ENCODE results near the gene CDK16.

Gene CDK16

DNA sequence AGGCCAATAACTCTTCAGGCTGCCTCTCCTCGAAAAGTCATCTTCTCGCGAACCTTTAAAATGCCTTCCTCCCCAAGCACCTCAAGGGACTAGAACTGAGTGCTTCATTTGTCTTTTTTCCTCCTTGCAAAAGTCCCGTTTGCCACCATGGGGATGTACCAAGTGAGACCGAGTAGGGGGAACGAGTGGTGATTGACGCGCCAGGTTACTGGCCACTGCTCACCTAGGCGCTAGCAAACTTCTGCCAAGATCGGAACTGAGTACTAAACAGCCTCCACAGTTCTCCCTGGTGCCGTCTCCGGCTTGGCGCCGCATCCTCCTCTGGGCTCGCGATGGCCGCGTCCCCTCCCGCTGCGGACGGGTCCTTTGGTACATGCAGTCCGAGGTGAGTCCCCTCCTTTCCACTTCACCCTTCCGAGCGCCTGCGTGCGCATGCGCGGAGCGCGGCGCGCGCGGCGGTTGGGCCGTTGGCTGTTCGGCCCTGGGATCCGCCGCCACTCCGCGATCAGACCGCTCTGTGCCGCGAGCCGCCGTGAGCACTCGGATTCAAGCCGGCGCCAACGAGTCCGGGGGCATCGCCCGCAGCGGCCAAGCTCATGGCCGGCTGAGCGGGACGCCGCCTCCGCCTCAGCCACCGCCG is at the start of gene CDK16:
Gene CDK16, plus strand, starts transcription at position 402 of the 640 bp plus-strand sequence. CDS start 4,877 bp downstream, outside the sequence.
- no peak for FAIRE-seq

DNA sequence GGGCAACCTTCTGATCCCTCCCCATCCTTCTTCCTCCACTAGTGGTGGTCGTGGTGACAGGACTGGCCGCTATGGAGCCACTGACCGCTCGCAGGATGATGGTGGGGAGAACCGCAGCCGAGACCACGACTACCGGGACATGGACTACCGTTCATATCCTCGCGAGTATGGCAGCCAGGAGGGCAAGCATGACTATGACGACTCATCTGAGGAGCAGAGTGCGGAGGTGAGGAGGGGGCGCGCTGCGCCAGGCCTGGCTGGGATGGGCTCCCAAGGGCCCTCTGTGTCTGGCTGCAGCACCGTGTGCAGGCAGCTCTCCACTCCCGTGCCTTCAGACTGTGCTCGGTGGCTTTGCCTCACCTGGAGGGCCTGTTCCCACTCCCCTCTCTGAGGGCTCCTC is 49.2 kb upstream of the CDK16 start:
- no peak for FAIRE-seq

GRCh38 chrX:47169726-47170515 is 48.6 kb upstream of the CDK16 start:
- no peak for FAIRE-seq

GRCh38 chrX:47170861-47171692 is 47.4 kb upstream of the CDK16 start:
- no peak for FAIRE-seq

DNA sequence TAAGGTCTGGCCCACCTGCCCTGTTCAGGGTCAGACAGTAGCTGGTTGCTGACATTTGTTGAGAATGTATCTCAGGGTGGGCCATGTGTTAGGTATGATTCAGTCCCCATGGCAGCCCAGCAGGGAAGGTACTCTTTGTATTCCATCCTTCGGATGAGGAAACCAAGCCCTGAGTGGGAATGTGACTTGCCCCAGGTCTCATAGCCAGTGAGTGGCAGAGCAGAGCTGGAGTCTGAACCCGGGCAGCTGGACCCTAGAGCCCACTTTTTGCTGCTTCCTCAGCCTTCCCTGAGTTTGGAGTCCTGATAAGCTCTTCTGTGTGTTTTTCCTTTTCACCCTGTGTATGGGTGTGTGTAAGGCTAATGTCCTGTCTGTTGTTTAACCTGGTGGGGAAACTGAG is 46.5 kb upstream of the CDK16 start:
- no peak for FAIRE-seq

DNA sequence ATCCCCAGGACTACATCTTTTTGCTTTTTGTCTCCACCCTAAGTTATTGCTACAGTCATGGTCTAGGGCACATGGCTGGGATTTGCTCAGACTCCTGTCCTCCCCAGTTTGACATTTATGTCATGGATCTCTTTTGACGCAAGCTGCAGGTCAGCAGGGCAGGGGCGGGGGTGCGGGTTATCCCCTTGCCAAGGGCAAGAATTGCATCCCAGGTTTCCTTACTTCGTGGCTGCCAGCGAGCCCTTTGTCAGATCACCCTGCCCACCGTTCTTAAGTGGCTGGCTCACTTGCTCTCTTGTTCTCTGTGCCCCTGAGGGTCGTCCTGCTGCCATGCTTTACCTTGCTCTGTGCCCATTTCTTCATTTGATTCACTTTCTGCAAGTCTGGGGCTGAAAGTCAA is 45.9 kb upstream of the CDK16 start:
- FAIRE-seq: no peak

- FAIRE-seq: no peak
These were observed 45.3 kb upstream of the CDK16 start for GRCh38 chrX:47172971-47173792.

GRCh38 chrX:47174376-47174775 is 44.1 kb upstream of the CDK16 start:
- FAIRE-seq: no peak

- FAIRE-seq: no peak
These were observed 43.5 kb upstream of the CDK16 start for GRCh38 chrX:47174846-47175587.

DNA sequence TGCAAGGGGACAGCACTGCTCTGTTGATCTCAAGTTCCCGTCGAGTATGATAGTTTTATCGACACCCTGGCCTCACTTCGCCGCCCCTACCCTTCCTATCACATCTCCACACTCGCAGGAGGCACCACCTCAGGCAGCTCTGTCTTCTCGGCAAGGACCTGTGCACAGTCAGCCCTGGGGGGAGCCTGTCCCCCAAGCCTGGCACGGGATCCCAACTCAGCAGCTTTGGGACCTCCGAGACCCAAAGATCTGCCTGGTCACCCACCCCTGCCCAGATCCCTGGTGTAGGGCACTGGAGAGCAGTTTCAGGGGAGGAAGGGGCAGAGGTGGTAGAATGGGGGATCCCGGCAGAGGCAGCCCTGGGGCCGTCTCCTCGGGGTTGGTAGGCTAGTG is 42.9 kb upstream of the CDK16 start:
- FAIRE-seq: no peak

DNA sequence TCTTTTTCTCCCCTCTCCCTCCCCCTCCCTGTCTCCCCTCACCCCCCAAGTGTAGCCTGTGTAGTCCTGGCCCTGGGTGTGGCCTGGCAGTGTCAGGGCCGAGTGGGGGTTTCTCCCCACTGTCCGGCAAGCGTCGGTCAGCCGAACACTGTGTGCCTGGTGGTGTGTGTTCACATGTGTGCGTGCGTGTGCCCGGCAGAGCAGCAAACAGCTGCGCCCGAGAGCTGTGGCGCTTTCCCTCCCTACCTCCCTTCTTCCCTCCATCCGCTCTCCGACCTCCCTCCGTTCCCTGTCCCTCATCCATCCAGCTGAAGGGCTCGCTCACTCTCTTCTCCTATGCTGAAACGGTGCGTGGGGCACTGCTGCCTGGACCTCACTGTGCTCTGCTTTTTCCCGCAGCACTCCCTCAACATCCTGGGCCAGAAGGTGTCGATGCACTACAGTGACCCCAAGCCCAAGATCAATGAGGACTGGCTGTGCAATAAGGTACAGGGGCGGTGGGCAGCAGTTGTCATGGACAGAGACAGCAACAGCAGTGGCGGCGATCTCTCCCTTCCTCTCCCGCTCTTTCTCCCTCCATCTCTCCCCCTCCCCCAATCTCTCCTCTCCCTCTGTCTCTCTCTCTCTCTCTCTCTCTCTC is 42.3 kb upstream of the CDK16 start:
- FAIRE-seq: no peak

DNA sequence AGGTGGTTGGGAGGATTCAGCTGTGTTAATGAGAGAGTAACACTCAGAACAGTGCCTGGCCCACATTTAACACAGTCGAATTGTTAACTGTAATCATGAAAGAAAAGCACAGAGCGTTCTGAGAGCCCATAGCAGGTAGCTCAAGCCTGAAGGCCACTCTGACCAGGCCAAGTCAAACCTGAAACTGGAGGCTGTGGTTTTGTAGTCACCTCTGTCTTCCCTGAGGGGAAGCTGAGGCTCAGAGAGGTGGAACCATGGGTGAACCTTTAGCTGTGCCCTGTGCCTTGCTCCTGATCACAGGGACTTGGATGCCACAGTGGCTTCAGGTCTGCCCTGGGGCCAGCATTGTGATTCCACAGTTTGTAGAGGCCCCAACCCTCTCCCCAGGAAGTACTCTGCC is 41.4 kb upstream of the CDK16 start:
- no peak for FAIRE-seq

- FAIRE-seq: no peak
These were observed 40.1 kb upstream of the CDK16 start for GRCh38 chrX:47178337-47178736.

DNA sequence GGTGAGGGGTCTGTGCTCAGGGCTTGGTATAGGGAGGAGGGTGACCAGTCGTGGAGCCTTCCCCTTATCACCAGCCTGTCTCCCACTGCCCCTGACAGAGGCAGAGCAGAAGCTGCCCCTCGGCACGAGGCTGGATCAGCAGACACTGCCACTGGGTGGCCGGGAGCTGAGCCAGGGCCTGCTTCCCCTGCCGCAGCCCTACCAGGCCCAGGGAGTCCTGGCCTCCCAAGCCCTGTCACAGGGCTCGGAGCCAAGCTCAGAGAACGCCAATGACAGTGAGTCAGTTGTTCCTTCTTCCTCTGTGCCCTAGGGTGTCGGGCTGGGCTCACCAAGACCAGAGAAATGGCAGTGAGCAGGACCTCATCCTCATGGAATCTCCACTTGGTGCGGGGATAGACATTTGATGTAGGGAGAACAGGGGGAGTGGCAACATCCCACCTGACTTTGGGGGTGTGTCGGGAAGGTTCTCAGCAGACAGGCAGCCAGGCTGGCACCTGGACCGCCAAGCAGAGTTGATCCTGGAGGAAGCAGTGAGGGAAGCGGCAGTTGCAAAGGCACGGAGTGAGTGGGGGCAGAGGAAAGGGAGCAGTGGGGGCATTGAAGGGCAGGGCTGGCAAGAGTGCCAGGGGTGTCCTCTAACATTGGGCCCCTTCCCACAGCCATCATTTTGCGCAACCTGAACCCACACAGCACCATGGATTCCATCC is 39.1 kb upstream of the CDK16 start:
- no peak for FAIRE-seq

DNA sequence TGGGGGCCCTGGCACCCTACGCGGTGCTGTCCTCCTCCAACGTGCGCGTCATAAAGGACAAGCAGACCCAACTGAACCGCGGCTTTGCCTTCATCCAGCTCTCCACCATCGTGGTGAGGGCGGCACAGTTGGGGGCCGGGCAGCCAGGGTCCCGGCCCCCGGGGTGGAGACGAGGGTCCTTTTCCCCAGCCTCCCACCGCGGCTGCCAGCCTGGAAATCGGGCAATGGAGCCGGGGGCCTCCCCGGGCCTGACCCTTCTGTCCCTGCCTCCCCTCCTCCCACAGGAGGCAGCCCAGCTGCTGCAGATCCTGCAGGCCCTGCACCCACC is 38.6 kb upstream of the CDK16 start:
- no peak for FAIRE-seq

DNA sequence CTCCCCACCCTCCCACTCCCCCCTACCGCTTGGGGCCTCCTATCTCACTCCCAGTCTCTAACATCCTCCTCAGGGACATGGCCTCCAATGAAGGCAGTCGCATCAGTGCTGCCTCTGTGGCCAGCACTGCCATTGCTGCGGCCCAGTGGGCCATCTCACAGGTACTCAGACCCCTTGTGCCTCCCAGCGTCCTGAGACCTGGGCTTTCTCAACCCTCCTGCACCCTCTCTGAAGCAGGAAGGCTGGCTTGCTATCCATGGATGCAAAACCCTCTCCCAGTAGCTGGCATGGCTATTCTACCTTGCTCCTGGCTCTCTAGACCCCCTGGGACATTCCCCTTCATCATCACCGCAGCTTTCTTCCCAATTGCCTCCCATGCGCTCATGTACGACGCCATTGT is 38.1 kb upstream of the CDK16 start:
- FAIRE-seq: no peak

GRCh38 chrX:47181301-47181700 is 37.2 kb upstream of the CDK16 start:
- FAIRE-seq: no peak

- FAIRE-seq: no peak
These were observed 36.3 kb upstream of the CDK16 start for GRCh38 chrX:47182106-47182700.

GRCh38 chrX:47184486-47184885 is 34.0 kb upstream of the CDK16 start:
- no peak for FAIRE-seq

- no peak for FAIRE-seq
These were observed 33.2 kb upstream of the CDK16 start for GRCh38 chrX:47185241-47185640.

All from islet of Langerhans (tissue), 1 donor.